Measurements from ENCODE around the gene LRRC8E. TPM values are rescaled to one million over a fixed set of nuclear protein-coding genes. Genes with fewer than 3 reads are reported as not detected.

The LRRC8E gene
- total RNA-seq, 4 donors from 2014 or later, result 0.79 to 1.5 TPM; not detected in 2

DNA sequence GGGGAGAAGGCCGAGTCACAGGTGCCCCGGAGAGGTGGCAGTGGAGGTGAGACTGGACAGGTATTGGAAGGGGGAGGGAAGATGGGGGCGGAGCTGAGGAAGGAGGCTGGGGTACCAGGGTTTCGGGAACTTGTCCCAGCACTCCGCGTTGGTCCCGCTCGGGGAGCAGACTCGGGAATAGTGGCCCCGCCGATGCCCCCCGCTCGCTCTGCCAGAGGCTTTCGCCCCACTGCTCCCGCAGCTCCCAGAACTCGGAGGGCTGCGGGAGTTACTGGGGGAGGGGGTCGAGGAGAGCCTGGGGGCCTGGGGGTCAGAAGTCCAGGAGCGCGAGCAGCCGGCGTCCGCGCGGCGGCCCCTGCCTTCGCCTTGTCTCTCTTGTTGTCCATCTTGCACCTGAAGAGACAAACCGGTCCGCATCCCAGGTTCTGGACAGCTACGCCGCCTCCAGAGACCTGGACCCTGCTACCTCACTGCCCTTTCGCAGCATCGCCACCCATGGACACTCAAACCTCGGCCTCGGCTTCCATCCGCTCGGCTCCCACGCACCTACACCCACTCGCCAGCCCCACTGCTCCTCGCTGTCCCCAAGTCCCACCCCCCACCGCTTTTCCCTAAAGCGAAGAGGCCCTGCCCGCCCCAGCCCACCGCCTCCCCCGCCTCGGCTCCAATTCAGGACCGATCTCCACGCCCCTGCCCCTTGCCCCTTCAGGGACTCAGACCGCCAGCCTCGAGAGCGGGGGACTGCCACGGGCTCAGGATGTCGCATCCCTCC, 14.8 kb upstream of the LRRC8E start:
- in situ Hi-C loops (cut with MboI; ENCODE audit: low pct_ligation_motif_present in 1 of 4, low pct_unique_long_range_greater_than_20kb in 1 of 4, low sequenced_read_pairs in 3 of 4), result no loop called here
- Histone ChIP-seq H3K27me3 (peaks cover 53% of the 10 kb centered on the region), H3K4me3 (peak overlapping the region in 2 of 4 donors; percentile 25 to 27), H3K4me1 (peaks cover 15 to 47% (median 40%) of the 10 kb centered on the region in 4 donors), H3K36me3 (no peaks in the 10 kb centered on the region), H3K27ac (no peak overlapping the region), H3K9me3 (no peaks in the 10 kb centered on the region)
- TF ChIP-seq POLR2A (IDR thresholded peaks at IDR 0.05) (no peak), POLR2AphosphoS5 (IDR thresholded peaks at IDR 0.05) (no peak), EP300 (IDR thresholded peaks at IDR 0.05; ENCODE audit: low read depth) (no peak)
- TF ChIP-seq, protein P1, sequence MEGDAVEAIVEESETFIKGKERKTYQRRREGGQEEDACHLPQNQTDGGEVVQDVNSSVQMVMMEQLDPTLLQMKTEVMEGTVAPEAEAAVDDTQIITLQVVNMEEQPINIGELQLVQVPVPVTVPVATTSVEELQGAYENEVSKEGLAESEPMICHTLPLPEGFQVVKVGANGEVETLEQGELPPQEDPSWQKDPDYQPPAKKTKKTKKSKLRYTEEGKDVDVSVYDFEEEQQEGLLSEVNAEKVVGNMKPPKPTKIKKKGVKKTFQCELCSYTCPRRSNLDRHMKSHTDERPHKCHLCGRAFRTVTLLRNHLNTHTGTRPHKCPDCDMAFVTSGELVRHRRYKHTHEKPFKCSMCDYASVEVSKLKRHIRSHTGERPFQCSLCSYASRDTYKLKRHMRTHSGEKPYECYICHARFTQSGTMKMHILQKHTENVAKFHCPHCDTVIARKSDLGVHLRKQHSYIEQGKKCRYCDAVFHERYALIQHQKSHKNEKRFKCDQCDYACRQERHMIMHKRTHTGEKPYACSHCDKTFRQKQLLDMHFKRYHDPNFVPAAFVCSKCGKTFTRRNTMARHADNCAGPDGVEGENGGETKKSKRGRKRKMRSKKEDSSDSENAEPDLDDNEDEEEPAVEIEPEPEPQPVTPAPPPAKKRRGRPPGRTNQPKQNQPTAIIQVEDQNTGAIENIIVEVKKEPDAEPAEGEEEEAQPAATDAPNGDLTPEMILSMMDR (IDR thresholded peaks at IDR 0.05), result no peak
- intact Hi-C loops (cut with DNase I; ENCODE audit: low total_unique reads), result loop anchor here (5.0 kb wide), 1 partner anchor 1411 kb away; the partner anchor contains the start of gene CRB3
- DNase-seq, result no peak
- 38 to 42% methylated on average over 10 to 46 of the region's 53 CpGs for WGBS, 2 donors (ENCODE audit: low coverage in 1 of 2)

DNA sequence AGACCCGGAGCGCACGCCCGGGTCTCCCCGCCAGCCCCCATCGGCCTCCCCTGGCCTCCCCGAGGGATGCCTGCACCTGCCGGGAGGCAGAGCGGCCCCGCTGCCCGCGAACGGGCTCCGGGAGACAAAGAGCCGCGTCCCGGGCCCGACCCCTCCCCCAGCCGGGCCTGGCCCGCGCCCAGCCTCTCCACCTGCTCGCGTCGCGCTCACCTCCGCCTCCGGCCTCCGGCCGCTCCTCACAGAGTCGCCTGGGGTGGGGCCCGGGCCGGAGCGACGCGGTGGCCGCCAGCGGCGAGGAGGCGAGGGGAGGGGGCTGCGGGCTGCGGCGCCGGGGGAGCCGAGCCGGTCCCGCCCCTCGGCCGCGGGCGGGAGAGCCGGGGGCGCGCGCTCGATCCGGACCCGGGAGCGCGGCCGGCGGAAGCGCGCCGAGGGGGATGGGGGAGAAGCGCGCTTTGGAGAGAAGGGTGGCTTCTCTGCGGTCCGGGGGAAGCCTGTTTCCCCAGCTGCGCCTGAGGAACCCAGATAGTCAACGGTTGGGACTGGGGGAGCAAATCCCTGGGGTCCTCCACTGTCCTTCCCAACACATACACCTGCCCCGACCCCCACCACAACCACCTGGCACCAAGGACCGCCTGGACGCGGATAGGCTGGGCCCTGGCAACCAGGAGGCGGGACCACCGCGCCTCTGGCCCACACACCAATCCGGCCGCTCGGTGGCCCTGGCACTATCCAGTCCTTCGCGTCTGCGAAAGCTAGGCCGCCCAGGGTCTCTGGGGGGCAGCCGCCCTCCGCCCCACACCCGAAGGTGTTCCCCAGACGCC, 14.0 kb upstream of the LRRC8E start, which contains the start of gene PRR36:
PRR36 (minus strand) TSS at position 315 of the 821 bp plus-strand sequence. CDS start 701 bp downstream, outside the sequence.
- TF ChIP-seq EP300 (IDR thresholded peaks at IDR 0.05; ENCODE audit: low read depth), result no peak
- peaks cover 52% of the 10 kb centered on the region for H3K27me3 ChIP-seq
- H3K36me3 ChIP-seq, result no peaks in the 10 kb centered on the region
- H3K4me3 ChIP-seq, result peak within 1 kb of the TSS in 2 of 4 donors; percentile 25 to 27
- no peak for DNase-seq
- peaks cover 11 to 39% (median 32%) of the 10 kb centered on the region in 4 donors for H3K4me1 ChIP-seq
- no peak within 1 kb of the TSS for H3K27ac ChIP-seq
- in situ Hi-C loops (cut with MboI; ENCODE audit: low pct_ligation_motif_present in 1 of 4, low pct_unique_long_range_greater_than_20kb in 1 of 4, low sequenced_read_pairs in 3 of 4), result no loop called here
- 6% methylated on average over 35 of the region's 88 CpGs; no CpG with 5 or more reads in 1 of the 2 donors for WGBS, 2 donors (ENCODE audit: low coverage in 1 of 2)
- no peaks in the 10 kb centered on the region for H3K9me3 ChIP-seq
- intact Hi-C loops (cut with DNase I; ENCODE audit: low total_unique reads), result loop anchor here (5.0 kb wide), 1 partner anchor 1412 kb away; the partner anchor contains the start of gene CRB3

DNA sequence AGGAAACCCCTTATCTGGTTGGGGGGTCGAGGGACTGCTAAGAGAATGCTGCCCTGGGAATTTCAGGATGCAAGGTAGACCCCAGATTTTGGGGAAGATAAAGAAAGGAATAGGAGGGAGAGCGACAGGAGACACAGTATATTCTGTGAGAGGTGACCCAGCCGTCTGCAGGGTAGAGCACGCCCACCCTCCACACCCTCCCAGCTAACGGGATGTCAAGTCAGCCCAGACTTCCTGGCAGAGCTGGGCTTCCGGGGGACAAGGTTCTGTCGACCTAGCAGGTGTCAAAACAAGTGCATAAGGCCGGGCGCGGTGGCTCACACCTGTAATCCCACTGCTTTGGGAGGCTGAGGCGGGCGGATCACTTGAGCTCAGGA, 13.4 kb upstream of the LRRC8E start:
- Histone ChIP-seq H3K4me1 (peaks cover 11 to 33% (median 26%) of the 10 kb centered on the region in 4 donors), H3K27ac (no peak overlapping the region), H3K36me3 (no peaks in the 10 kb centered on the region), H3K4me3 (peak overlapping the region in 1 of 4 donors; percentile 27), H3K9me3 (no peaks in the 10 kb centered on the region), H3K27me3 (peaks cover 52% of the 10 kb centered on the region)
- WGBS, 2 donors (ENCODE audit: low coverage in 1 of 2), result 33% methylated on average over 12 of the region's 12 CpGs; no CpG with 5 or more reads in 1 of the 2 donors
- in situ Hi-C loops (cut with MboI; ENCODE audit: low pct_ligation_motif_present in 1 of 4, low pct_unique_long_range_greater_than_20kb in 1 of 4, low sequenced_read_pairs in 3 of 4) (no loop called here), intact Hi-C loops (cut with DNase I; ENCODE audit: low total_unique reads) (loop anchor here (5.0 kb wide), 1 partner anchor 1413 kb away; the partner anchor contains the start of gene CRB3)
- DNase-seq, result no peak
- TF ChIP-seq, protein P1 (IDR thresholded peaks at IDR 0.05), result no peak
- no peak for TF ChIP-seq POLR2A (IDR thresholded peaks at IDR 0.05)
- TF ChIP-seq EP300 (IDR thresholded peaks at IDR 0.05; ENCODE audit: low read depth), result no peak
- no peak for TF ChIP-seq POLR2AphosphoS5 (IDR thresholded peaks at IDR 0.05)

DNA sequence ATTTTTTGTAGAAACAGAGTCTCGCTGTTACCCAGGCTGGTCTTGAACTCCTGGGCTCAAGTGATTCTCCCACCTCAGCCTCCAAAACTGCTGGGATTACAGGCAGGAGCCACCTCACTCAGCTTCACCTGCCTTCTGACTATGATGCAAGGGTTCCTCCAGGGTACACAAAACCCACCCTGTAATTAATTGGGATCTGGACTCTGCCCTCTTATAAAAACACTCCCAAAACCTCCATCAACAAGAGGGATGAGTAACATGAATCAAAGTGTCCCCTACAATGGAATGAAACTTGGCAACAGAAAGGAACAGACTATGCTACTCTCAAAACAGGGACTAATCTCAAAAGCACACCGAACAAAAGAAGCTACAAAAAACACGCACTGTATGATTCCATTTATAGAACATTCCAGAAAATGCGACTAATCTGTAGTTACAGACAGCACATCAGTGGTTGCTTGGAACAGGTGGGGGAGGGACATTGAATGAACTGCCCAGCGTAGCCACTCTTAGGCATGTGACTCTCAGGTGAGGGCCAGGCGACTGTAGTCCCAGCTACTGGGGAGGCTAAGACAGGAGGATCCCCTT, 11.0 kb upstream of the LRRC8E start:
- H3K4me3 ChIP-seq, result no peak overlapping the region
- H3K36me3 ChIP-seq, result no peaks in the 10 kb centered on the region
- no peak for DNase-seq
- in situ Hi-C loops (cut with MboI; ENCODE audit: low pct_ligation_motif_present in 1 of 4, low pct_unique_long_range_greater_than_20kb in 1 of 4, low sequenced_read_pairs in 3 of 4), result no loop called here
- H3K27me3 ChIP-seq, result peaks cover 54% of the 10 kb centered on the region
- 40 to 74% methylated on average over 2 to 6 of the region's 6 CpGs for WGBS, 2 donors (ENCODE audit: low coverage in 1 of 2)
- intact Hi-C loops (cut with DNase I; ENCODE audit: low total_unique reads), result no loop called here
- H3K4me1 ChIP-seq, result peaks cover 4 to 15% (median 11%) of the 10 kb centered on the region in 4 donors
- TF ChIP-seq EP300 (IDR thresholded peaks at IDR 0.05; ENCODE audit: low read depth) (no peak), POLR2A (IDR thresholded peaks at IDR 0.05) (no peak), POLR2AphosphoS5 (IDR thresholded peaks at IDR 0.05) (no peak)
- TF ChIP-seq, protein P1 (IDR thresholded peaks at IDR 0.05), result no peak
- no peaks in the 10 kb centered on the region for H3K9me3 ChIP-seq
- no peak overlapping the region for H3K27ac ChIP-seq
